SKM-1 treated with dmso at 0.1 percent for 144 hours (cell line): ENCODE results near the gene ANO7.

Experiments used
- DNase-seq: peaks from one replicate; lab custom pipeline; 2025; ENCODE audit not compliant: unreplicated experiment; lab: John Stamatoyannopoulos, UW

ANO7 gene, protein sequence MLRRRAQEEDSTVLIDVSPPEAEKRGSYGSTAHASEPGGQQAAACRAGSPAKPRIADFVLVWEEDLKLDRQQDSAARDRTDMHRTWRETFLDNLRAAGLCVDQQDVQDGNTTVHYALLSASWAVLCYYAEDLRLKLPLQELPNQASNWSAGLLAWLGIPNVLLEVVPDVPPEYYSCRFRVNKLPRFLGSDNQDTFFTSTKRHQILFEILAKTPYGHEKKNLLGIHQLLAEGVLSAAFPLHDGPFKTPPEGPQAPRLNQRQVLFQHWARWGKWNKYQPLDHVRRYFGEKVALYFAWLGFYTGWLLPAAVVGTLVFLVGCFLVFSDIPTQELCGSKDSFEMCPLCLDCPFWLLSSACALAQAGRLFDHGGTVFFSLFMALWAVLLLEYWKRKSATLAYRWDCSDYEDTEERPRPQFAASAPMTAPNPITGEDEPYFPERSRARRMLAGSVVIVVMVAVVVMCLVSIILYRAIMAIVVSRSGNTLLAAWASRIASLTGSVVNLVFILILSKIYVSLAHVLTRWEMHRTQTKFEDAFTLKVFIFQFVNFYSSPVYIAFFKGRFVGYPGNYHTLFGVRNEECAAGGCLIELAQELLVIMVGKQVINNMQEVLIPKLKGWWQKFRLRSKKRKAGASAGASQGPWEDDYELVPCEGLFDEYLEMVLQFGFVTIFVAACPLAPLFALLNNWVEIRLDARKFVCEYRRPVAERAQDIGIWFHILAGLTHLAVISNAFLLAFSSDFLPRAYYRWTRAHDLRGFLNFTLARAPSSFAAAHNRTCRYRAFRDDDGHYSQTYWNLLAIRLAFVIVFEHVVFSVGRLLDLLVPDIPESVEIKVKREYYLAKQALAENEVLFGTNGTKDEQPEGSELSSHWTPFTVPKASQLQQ

DNA sequence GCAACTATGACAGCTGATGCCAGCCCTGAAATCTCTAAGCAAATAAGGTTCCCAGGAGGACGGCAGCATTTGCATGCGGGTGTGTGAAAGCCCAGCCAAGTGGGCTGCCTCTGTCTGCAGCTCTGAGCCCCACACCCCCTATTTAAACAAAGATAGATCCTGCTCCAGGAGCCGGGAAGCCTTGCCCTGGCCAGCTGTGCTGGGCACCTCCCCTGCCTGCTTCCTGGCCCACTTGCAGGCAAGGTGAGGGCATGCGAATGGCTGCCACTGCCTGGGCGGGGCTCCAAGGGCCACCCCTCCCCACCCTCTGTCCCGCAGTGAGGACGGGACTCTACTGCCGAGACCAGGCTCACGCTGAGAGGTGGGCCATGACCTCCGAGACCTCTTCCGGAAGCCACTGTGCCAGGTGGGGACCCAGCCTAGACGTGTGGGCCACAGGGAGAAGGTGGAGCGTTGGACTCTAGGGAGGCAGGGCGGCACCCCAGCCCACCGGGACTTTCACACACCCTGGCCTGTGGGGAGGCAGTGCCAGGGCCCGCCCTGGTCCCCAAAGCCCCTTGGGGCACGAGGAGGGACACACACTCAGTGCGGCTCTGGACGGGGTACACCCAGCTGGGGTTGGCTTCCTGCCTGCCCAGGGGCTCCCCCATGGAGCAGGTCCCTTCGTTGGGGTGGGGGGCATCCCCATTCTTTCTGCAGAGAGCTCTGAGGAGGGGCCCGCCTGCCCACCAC is at the start of gene ANO7:
TSS of gene ANO7 (plus strand) at position 317 of the 732 bp plus-strand sequence. CDS start 1,387 bp downstream, outside the sequence.
- DNase-seq, result no peak

DNA sequence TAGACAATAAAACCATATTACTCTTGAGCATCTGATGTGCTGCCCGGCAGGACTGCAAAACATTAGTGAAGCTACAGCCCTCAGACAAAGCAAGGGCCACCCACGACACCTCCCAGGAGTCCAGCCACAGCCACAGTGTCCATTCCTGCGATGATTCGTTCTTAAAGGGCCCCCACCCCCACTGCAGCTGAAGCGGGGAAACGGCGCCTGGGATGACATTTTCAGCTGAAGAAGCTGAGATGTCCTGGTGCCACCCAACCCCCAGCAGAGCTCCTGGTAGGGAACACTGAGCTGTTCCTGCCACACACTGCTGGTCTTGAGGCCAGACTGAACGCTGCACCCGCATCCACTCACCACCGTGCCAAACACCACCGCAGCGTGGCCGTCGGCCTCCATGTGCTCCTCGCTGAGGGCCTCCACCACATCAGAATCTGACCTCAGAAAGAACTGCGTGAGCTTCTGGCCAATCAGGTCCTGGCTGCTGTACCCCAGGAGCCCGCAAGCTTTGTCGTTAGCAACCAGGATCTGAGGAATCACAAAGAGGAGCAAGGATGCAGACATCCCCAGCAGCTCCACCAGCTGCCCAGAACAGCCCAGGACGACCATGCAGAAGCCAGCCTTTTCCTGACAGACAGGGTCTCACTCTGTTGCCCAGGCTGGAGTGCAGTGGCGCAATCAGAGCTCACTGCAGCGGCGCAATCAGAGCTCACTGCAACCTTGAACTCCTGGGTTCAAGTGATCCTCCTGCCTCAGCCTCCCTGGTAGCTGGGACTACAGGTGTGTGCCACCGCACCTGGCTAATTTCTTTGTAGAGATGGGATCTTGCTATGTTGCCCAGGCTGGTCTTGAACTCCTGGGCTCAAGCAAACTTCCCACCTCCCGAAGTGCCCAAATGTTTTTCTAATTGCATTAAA is 48.7 kb upstream of the ANO7 start:
- no peak for DNase-seq

DNA sequence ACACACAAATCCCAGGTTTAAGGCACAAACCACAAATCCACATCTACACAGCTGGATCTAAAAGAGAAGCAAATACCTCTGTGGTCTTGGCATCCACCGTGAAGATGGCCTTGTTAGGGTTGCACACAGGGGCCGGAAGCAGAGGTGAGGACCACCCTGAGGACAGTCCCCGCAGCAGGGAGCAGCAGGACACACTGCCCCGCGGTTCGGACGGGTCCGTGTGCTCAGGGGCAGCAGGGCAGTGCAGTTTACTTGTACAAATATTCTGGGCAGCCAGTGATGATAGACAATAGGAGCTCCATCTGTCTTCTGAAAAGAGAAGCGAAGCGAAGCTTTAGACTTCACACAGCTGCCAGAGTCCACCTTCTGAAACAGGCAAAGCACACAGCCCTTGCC is 48.0 kb upstream of the ANO7 start:
- no peak for DNase-seq

DNA sequence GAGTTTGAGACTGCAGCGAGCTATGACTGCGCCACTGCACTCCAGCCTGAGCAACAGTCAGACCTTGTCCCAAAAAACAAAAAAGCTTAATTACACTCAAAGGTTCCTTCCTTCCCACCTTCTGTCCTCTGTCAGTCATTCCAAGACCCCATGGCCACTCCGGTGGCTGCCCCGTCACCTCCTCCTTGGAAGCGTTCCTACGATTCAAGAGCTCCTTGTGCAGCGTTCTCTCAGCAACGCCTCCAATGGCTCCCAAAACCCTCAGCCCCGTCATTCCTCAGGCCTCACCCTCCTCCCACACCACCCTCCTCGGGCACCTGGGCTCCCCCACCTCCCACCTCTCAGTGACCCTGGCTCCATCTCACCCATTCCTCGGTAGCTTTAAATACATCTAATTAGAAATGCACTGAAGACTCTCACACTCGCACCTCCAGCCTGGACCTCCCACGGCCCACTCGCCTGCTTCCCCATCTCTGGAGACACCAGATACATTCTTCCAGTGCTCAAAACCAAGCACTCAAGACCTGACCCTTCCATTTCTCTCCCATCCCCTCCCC is 47.2 kb upstream of the ANO7 start:
- no peak for DNase-seq

DNA sequence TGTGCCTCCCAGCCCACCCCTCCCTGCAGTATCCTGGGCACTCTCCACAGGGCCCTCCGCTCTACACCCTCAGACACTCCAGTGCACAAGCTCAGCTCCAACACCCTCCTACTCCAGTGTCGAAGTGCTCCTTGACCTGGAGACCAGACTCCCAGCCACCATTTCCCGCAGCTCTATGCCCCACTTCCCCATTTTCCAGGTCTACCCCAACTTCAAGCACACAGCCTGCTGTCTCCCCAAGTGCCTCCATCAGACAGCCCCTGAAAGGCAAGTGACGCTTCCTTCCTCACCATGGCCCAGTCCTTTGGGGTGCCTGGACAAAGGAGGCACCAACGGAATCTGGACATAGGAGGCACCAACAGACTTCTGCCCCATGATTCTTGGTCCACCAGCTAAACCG is 46.4 kb upstream of the ANO7 start:
- no peak for DNase-seq

- no peak for DNase-seq
Observed at GRCh38 chr2:241142593-241142992, 45.9 kb upstream of the ANO7 start.

GRCh38 chr2:241146286-241146685 is 42.2 kb upstream of the ANO7 start:
- no peak for DNase-seq

DNA sequence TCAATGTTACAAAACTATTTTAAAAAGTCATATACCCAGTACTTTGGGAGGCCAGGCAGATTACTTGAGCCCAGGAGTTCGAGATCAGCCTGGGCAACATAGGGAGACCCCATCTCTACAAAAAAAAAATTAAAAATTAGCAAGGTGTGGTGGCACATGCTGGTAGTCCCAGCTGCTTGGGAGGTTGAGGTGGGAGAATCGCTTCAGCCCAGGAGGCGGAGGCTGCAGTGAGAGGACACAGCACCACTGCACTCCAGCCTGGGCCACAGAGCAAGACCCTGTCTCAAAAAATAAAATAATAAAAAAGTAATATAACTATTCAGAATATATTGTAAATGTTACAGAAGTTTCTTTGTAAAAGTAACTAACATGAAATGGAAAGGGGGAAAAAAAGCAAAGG is 41.1 kb upstream of the ANO7 start:
- DNase-seq, result no peak

DNA sequence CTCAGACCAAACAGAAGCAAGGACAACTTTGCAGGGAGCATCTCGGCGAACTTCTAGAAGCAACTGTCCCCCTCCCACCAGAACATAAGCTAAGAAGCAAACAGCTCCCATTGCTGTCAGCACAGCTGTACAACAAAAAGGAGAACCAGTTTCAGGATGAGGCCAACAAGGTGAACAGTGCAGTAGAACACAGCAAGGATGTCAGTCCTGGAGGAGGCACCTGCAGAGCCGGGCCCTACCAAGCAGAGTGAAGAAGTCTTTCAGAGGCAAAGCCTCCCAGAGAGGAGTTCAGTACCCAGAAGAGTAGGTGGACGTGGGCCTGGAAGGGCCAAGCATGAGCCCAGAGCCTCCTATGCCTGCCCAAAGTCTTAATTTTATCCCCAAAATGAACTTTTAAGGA is 40.2 kb upstream of the ANO7 start:
- peak; percentile 8 for DNase-seq

GRCh38 chr2:241148891-241149674 is 39.4 kb upstream of the ANO7 start, which contains the start of gene PASK:
PASK (minus strand) TSS chr2:241149472; CDS start chr2:241143032, 6,440 bp downstream.
- DNase-seq, result peak; percentile 93

DNA sequence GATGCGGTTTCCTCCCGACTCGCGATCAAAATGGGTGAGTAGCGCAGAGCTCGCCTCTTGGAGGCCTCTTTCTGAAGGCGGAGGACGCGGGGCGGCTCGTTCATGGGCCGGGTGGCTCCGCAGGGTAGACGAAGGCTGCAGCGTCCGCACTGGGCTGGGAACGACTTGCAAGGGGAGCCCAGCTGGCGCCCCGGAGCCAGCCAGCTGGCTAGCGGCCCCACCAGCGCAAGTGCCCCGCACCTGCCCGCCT is 38.9 kb upstream of the ANO7 start:
- DNase-seq, result no peak

- DNase-seq, result peak; percentile 91
Observed at GRCh38 chr2:241149925-241150659, 38.4 kb upstream of the ANO7 start, which contains the start of gene PPP1R7. PPP1R7 (plus strand) TSS chr2:241150467; CDS start chr2:241150496, 29 bp downstream.

GRCh38 chr2:241150660-241151530 is 37.6 kb upstream of the ANO7 start:
- DNase-seq, result no peak

DNA sequence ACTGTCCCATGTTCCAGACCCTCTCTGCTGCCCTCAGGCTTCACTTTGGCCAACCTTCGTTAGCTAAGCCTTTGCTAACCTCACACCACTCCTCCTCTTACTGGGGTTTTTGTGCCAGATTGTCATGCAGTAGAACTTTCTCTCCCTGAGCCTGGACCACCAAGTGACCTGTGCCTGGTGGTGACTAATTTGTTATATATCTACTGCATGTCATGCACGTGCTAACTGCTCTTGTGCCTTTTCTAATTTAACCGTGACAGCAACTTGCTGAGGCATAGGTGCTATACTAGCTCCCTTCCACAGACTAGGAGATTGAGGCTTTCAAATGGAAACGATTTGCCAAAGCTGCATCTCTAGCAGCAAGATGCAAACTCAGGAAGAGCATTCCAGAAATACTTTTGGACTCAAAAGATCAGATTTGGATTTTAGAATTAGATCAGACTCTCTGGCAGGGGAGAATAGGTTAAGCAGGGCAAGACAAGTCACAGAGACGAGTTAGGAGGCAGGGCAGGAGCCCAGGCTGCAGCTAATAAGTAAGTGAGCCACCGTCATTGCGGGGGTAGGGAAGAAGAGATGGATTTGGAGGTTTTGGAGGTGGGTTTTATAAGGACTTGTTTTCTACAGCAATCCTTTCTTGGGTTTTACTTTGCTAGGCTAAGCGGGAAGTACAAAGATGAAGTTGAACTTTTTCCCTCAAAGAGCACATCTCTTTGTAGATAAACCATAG is 36.4 kb upstream of the ANO7 start:
- DNase-seq, result no peak

- DNase-seq, result no peak
Observed at GRCh38 chr2:241153616-241154015, 34.9 kb upstream of the ANO7 start.

- DNase-seq, result no peak
Observed at GRCh38 chr2:241154915-241155314, 33.6 kb upstream of the ANO7 start.

DNA sequence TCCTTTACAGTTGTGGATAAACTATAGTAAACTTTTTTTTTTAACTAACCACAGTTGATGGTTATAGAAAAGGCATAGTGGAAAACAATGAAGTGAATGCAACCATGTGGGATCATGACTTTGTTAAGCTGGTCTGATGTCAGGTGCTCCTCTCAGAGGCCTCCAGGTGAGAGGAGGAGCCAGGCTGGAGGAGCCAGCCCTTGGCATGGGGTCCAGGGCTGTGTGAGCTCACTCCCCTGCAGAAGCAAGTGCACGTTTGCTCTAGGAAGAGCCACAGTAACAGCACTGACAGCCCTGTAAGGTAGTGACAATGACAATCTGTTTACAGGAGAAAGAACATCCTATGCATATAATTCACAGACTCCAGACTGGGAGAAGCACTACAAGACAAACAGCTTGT is 32.5 kb upstream of the ANO7 start:
- no peak for DNase-seq
